ENCODE data around the gene TYR. TPM values are rescaled to one million over a fixed set of nuclear protein-coding genes. Genes with fewer than 3 reads are reported as not detected.

TYR gene
- total RNA-seq: not detected

GRCh38 chr11:89177691-89178231 lies at the start of gene TYR:
Gene TYR, plus strand, starts transcription at chr11:89177875. Its CDS starts 79 bp downstream, at chr11:89177954.
- Histone ChIP-seq H3K36me3 (no peaks in the 10 kb centered on the region), H3K4me3 (no peak within 1 kb of the TSS), H3K27ac (no peak within 1 kb of the TSS), H3K9me3 (no peaks in the 10 kb centered on the region), H3K27me3 (no peaks in the 10 kb centered on the region), H3K4me1 (peaks cover 0 to 3% of the 10 kb centered on the region in 2 donors)
- intact Hi-C loops (cut with DNase I): no loop called here
- DNase-seq (ENCODE audit: low spot score in 2 of 2): no peak
- no peak for TF ChIP-seq CTCF (IDR thresholded peaks at IDR 0.05)

GRCh38 chr11:89136606-89137005 lies 41.1 kb upstream of the TYR start:
- Histone ChIP-seq H3K27ac (no peak overlapping the region), H3K4me1 (no peaks in the 10 kb centered on the region), H3K4me3 (no peak overlapping the region), H3K27me3 (no peaks in the 10 kb centered on the region), H3K9me3 (no peaks in the 10 kb centered on the region), H3K36me3 (no peaks in the 10 kb centered on the region)
- no peak for DNase-seq (ENCODE audit: low spot score in 2 of 2)
- TF ChIP-seq CTCF (IDR thresholded peaks at IDR 0.05): no peak
- intact Hi-C loops (cut with DNase I): no loop called here

GRCh38 chr11:89147229-89147628 lies 30.4 kb upstream of the TYR start:
- no peaks in the 10 kb centered on the region for H3K36me3 ChIP-seq
- H3K9me3 ChIP-seq: no peaks in the 10 kb centered on the region
- DNase-seq (ENCODE audit: low spot score in 2 of 2): no peak
- no peaks in the 10 kb centered on the region for H3K27me3 ChIP-seq
- intact Hi-C loops (cut with DNase I): no loop called here
- no peak for TF ChIP-seq CTCF (IDR thresholded peaks at IDR 0.05)
- H3K4me3 ChIP-seq: no peak overlapping the region
- no peaks in the 10 kb centered on the region for H3K4me1 ChIP-seq
- H3K27ac ChIP-seq: no peak overlapping the region

GRCh38 chr11:89159974-89160373 lies 17.7 kb upstream of the TYR start:
- intact Hi-C loops (cut with DNase I): no loop called here

GRCh38 chr11:89161949-89162348 lies 15.7 kb upstream of the TYR start:
- Histone ChIP-seq H3K4me3 (no peak overlapping the region), H3K36me3 (no peaks in the 10 kb centered on the region), H3K4me1 (no peaks in the 10 kb centered on the region), H3K27ac (no peak overlapping the region), H3K9me3 (no peaks in the 10 kb centered on the region), H3K27me3 (no peaks in the 10 kb centered on the region)
- no peak for DNase-seq (ENCODE audit: low spot score in 2 of 2)
- intact Hi-C loops (cut with DNase I): no loop called here
- TF ChIP-seq CTCF (IDR thresholded peaks at IDR 0.05): no peak

More at GRCh38 chr11:89159974-89160373, 17.7 kb upstream of the TYR start:
- Histone ChIP-seq H3K36me3 (no peaks in the 10 kb centered on the region), H3K27me3 (no peaks in the 10 kb centered on the region), H3K4me3 (no peak overlapping the region), H3K27ac (no peak overlapping the region), H3K9me3 (no peaks in the 10 kb centered on the region), H3K4me1 (no peaks in the 10 kb centered on the region)
- no peak for DNase-seq (ENCODE audit: low spot score in 2 of 2)
- TF ChIP-seq CTCF (IDR thresholded peaks at IDR 0.05): no peak

GRCh38 chr11:89163686-89164085 lies 14.0 kb upstream of the TYR start:
- no peaks in the 10 kb centered on the region for H3K4me1 ChIP-seq
- intact Hi-C loops (cut with DNase I): no loop called here
- TF ChIP-seq CTCF (IDR thresholded peaks at IDR 0.05): no peak
- no peaks in the 10 kb centered on the region for H3K9me3 ChIP-seq
- H3K36me3 ChIP-seq: no peaks in the 10 kb centered on the region
- no peaks in the 10 kb centered on the region for H3K27me3 ChIP-seq
- no peak overlapping the region for H3K27ac ChIP-seq
- H3K4me3 ChIP-seq: no peak overlapping the region
- no peak for DNase-seq (ENCODE audit: low spot score in 2 of 2)

Measured in ascending aorta (tissue), 2 donors.